GM18858 (cell line): ENCODE results near the gene VAPA.

Source experiments
- ATAC-seq: cut with Tn5 transposase; IDR thresholded peaks from one replicate; pipeline ENCODE4 v1.9.1; 2021; ENCODE audit not compliant: unreplicated experiment

The VAPA gene

DNA sequence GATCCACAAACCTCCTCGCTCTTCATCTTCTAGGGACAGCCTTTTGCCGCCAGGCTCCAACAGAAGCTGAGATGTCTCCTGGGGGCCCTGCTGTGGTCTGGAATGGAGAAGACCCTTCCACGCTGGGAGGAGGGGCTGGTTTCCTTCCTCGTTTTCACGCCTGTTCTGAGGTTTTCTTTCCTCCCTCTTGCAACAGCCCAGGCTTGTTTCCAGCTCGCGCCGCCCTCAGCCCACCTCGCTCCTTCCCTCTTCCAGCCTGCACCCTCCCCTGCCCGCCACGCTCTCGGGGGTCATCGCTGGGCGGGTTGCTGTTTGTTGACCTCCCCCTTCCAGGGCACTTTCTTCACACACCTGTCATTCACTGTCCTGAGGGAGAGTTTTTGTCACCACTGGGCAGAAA lies 55.4 kb downstream of the VAPA start:
- ATAC-seq, result no peak

DNA sequence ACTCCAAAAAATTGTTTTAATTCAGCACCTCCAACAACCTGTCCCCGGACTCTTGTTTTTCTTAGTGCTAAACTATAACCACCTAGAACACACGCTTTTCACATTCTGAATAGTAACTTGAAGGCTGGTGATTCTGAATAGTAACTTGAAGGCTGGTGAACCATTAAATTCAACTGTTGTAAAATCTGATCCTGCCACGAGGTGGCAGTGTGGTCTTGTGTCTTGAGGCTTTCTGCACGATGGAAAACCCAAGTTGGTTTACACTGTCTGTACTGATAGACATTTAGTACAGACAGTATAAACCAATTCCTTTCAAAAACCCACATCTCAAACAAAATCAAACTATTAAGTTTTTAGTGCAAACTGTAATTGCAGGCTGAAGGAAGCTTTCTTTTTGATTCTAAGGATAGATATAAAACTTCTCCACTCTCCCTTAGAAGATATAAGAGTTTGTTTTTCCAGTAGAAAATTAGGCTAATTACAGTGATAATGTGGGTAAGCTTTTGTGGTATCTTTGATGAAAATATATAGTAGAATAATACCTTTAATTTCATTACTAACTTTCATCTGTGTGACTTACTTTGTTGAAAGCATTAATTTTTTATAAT lies 57.6 kb downstream of the VAPA start:
- ATAC-seq, result no peak

DNA sequence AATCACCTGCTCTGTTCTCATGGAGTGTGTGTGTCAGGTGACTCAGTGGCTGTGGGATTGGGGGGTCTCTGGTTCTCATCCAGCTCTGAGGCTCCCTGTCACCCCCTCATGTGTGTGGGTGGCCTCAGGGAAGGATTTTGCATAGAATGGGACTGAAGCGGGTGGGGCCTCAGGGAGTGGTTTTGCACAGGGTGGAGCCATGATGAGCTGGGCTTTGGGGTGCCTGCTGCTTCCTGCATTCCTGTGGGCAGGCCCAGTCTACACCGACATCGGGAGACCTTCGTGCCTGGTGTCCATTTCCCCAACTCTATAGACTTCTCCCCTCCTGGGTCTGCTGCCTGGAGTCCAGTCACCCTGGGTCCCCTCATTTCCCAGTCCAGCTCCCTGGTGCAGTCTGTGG lies 59.7 kb downstream of the VAPA start:
- ATAC-seq, result no peak

DNA sequence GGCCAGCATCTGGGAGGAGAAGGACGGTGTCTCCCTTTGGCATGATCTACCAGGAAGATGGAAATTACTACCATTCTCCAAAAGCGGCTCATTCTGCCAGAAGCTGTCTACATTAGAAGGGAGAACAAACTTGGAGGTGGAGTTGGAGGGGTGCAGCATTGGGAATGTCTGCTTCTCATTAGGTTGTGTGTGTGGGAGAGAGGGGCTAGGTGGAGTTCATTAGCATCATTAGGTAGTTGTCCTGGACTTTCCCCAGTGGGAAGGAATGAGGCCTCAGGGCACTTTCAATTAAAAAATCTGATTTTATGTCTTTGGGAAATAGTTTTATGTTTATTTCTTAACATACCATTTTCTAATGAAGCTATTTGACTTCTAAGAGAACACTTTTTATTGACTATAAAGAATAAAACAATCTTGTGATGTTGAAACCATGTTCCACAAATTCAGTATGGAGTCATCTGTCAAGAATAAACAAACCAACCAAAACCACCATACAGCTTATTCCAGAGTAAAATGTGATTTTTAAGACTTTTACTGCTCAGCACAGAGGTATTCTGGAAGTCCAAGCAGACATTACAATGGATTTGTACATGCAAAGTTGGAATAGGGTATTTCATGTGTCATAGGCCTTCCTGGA lies 60.6 kb downstream of the VAPA start:
- ATAC-seq, result no peak

DNA sequence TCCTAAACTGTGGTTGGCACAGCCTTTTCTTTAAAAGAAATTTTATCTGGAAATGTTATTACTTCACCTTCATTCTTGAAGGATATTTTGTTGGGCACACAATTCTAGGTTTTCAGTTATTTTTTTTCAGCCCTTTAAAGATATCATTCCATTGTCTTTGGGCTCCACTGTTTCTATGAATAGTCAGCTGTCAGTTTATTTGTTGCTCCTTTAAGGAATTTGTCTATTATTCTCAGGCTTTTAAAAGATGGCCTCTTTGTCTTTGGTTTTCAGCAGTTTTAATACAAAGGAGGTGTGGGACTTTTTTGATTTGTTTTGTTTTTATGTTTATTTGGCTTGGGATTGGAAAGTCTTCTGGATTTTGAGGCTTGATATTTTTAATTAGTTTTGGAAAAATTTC lies 61.8 kb downstream of the VAPA start:
- ATAC-seq, result no peak

DNA sequence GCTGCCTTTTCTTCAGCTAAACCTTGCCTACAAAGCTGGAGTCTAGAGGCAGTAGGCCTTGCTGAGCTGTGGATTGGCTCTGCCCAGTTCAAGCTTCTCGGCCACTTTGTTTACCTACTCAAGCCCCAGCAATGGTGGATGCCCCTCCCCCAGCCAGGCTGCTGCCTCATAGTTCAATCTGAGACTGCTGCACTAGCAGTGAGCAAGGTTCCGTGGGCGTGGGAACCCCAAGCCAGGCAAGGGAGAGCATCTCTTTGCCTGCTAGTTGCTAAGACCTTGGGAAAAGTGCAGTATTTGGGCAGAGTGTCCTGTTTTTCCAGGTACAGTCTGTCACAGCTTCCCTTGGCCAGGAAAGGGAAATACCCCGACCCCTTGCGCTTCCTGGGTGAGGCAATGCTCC lies 68.9 kb downstream of the VAPA start:
- ATAC-seq, result no peak

DNA sequence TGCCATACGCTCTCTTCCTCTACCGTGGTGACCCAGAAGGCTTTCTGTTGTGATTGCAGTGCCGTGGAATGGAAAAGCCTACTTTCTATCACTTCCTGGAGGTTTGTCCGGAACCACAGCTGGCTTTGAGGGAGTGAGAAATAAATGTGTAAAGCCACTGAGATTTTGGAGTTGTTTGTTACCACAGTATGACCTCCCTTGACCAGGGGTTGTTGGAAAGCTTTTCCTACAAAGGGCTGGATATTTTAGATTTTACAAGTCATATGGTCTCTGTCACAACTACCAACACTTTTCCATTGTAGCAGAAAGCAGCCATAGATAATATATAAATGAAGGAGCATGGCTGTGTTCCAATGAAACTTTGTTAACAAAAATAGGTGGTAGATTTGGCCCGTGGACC lies 70.3 kb downstream of the VAPA start:
- no peak for ATAC-seq

DNA sequence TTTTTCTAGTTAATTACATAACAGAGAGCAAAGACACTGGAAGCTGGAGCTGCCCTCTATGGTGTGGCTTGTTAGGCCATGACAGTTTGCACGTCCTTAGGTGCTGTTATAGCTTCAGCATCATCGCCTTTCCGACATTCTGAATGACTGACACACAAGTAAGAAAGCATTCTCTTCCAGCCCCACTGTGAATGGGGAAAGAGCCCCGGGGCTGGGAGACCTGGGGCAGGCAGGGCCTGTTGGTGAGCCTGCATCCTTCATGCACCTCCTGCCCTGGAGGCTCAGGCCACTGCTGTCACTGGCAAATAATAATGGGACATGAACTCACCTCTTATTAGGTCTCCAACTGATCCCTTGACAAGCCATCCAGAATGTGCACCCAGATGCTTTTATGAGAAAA lies 71.8 kb downstream of the VAPA start:
- no peak for ATAC-seq

DNA sequence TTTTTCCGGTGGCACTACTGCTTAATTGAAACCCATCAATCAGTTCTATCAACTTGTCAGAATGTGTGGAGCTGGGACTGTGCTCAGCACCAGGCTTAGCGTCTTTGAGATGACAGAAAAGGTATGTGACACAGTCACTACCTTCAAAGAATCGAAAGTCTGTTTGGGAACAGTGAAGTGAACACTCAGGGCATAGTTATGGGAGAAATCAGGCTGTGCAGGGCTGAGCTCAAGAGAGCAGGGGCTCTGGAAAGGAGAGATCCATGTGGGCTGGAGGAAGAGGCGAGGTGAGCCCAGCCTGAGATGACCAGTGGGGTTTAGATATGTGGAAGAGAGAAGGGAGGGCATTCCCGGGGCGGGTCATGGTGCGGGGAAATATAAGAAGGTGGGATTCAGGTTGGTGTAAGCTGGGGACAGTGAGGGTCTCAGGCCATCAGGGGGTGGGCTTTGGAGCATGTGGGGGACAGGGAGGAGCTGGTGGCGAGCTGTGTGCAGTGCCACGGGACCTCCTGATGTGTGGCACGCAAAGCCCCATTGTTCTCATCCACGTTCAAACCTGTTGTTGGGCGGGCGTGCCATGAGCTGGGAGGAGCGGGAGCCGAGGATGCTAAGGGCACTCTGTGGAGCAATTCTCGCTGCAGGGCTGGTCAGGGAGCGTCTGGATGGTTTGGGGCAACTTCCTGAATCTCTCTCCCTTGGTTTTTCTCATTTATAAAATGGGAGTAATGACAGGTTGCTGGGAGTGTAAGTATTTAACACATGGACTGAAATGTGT lies 72.5 kb downstream of the VAPA start:
- ATAC-seq, result no peak

DNA sequence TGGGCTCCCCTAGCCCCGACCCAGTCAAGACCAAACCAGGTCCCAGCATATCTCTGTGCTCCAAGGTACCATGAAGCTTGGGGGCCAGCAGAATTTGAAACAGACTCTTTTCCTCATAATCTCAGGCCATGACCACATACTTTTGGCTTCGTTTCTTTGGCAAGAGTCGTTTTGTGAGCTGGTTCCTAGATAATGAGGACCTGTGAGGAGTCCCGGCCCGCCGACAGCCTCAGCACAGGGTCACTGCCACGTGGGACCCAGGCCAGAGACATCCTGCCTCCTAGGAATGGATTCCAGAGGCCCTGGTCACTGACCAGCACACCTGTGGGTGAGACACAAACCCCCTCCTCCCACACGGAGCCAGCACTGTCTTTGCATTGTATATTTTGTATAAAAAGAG lies 73.5 kb downstream of the VAPA start:
- no peak for ATAC-seq

DNA sequence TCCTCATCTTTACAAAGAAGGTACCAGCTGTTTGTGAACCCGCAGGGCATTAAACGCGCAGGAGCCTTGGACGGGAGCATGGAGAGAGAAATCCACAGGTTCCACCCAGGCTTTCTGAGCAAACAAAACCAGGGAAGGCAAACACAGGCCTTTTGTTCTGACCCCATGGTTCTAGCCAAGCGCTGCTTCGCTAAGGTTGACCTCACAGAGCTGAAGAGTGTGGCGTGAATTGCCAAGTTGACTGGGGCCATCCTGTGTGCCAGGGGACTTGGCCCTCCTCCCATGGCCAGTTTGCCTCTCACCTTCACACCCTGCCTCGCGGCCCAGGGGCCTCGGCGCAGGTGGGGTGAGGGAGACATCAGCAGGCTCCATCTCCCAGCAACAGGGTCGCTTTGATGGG lies 74.1 kb downstream of the VAPA start:
- ATAC-seq, result no peak

DNA sequence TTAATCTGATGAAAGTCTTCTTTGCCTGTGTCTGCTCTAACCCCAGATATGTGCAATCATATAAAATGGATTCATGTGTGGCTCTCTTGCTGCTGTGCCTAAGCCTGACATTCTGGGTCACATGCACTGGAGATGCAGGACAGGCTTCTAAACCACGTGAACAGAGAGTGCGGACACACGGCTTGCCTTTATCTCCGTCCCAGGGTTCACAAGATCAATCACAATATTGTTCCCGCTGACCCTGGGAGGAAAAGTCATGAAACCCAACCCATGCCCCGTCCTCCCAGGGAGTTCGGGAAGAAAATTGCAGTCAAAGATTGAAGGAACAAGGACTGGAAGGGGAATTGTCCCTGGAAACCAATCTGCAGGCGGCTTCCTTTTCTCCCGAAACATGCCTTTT lies 74.8 kb downstream of the VAPA start:
- no peak for ATAC-seq

DNA sequence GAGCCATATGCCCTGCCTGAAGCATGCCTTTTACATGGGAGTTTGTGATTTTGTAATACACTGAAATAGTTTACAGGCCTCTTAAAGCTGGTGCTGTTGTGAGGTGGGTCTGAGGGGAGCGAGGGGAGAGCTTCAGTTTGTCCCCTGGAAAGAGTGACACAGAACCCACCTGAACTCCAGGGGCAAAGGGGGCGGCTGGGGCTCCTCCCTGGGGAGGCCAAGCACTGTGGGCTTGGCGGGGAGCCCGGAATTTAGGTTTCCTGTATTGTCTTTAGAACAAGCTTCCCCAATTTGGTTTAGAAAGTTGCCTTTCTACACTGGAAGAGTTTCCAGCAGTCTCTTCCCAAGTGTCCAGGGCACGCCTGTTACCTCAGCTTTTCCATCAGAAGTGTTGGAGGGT lies 75.7 kb downstream of the VAPA start:
- ATAC-seq, result no peak

DNA sequence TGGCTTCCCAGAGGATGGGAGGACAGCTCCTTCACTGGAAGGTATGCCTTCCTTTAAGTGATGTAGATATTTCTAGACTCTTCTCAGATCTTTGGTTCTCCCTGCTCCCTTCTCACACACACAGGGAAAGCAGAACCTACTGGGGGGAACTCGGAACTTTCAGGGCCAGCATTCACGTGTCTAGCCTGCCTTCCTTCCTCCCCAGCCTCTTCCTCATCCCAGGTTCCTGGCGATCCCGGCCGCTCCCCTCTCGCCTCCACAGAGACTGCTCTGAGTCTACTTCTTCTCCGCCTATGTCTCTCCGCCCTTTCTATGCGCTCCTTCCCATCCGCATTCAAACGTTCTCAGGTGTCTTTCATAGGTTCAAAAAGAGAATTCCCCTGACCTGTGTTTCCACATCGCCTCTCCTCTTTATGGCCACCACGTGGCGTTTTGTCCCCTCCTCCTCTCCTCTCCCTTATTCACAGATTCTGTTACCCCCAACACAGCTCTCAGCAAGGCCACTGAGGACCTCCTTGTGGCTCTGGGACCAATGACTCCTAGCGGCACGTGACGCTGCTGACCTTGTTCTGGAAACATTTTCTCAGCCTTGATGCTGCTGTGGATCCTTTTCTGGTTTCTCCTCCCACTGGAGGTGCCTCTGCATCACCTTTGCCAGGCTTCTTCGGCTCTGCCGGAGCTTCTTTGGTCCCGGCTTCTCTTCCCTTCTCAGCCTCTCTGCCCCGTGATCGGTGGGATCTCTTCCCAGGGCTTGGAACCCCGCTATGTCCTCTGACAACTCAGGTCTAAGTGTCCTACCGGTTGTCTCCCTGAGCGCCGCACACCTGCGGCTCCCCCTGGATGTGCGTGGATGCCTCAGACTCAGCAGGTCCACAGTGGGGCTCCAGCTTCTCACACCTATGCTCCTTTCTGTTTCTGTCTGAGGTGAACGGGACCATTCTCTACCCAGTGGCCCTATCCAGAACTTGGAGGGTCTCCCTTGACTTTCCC lies 77.5 kb downstream of the VAPA start:
- no peak for ATAC-seq

DNA sequence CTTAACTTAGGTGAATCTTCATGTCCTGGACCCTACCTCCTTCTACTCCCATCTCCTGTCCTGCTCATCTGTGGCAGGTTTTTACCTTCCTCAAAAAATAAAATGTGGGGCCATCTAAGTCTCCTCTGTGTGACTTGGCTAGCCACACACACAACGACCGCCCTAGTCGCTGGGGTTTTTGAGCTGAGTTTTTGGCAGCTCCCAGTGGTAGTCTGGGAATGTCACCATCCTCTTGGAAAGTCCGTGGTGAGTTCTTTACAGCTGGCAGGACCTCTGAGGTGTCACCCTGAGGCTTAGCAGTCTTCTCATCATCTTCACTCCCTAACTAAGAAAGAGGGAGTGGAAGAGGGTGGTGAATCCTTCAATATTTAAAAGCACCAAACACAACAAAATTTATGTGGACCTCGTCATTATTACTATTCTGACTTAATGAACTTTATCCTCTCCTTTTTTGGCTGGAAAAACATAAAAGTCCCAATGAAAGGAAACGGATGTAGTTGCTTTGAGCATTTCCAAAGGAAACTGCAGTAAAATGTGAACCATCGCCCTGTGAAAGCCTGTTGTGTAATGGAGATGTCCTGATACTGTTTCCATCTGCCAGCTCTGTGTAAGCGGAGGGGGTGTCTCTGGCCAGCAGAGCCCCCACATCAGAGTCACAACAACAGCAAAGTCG lies 78.6 kb downstream of the VAPA start:
- no peak for ATAC-seq

DNA sequence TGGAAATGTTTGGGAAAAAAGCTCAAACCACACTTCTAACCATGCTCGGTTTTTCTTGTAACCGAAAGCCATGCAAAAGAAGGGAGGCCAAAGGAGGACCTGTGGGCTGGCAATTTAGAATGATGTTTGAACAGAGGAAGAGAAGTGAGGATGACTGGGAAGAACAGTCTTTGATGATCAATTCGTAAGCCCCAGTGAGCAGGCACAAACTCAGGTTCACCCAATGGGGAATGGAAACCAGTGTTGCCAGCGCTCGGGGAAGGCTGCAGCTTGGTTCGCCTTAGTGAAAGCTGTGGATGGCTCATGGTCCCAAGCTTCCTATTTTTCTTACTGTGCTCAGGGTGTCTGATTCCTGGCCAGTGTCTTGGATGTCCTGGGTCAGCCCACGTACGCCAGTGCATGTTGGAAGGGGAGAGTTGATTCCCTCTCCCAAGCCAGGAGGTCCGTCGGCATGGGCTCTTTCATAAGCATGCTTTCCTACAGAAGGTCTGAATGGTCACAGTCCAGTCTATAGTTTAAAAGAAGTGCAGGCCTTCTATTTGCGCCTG lies 79.2 kb downstream of the VAPA start:
- ATAC-seq, result no peak

DNA sequence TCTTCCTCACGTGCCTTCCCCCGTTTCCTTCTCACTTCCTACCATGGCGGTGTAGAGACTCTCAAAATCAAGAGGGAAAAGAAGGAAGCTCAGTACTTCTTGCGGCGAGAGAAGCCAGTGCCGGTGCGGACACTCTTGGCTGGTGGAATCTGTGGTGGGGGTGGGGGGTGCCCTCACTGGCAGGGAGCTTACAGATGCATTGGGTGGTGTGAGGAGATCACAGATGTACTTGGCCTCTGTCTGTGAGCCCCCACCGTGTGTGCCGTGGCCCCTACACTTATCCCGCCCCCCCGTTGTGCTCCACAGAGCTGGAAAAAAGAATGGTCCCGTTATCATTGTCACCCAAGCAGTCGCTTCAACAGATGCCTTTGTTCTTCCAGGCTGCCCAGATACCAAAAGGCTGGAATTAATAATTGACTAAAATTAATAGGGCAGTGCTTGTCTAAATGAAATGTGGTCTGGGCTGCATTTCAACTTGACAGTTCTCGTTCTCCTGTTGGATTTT lies 79.8 kb downstream of the VAPA start:
- no peak for ATAC-seq

DNA sequence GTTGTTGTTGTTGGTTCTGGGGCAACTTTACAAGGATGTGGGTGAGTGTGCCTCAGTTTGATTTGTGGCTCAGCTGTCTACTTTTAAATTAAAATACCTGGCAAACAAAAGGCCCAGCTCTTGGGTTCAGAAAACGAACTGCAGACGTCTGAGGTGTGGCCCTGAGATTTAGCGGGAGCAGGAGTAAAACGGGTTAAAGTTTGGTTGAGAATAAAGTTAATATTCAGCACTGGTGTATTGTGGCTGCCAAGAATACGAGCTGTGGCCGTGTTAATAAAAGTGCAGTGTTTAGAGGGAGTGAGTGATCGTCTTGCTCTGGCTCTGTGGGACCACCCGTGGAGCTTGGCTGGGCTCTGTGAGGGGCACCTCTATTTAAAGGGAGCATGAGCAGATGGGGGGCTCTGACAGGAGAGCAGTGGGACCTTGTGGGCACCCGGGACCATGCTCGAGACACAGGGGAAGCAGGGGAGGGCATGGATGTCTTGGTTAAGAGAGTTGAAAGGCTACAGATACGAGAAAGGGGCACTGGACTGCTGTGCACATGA lies 80.3 kb downstream of the VAPA start:
- no peak for ATAC-seq

DNA sequence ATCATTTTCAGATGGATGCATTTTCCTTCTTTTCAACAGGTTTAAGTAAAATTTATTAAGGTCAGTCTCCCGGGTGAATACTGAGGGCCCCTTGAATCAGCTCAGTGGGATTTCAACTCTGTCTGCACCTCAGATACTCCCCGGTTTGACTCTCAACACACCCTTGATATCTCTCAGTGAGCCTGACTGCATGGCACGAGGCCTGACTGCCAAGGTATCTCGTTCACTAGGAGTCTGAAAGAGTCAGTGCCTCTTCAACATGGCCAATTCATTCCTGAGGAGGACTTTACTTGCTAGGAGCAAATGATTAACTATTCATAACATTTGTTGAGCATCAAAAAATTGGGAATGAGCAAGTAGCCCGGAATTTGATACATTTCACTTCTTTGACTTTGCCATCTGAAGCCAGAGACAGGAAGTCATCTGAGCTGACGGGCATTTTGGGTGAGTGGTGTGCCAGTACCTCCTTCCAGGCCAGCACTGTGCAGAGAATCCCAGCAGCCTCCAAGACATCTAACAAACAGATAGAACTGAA lies 81.0 kb downstream of the VAPA start:
- no peak for ATAC-seq

DNA sequence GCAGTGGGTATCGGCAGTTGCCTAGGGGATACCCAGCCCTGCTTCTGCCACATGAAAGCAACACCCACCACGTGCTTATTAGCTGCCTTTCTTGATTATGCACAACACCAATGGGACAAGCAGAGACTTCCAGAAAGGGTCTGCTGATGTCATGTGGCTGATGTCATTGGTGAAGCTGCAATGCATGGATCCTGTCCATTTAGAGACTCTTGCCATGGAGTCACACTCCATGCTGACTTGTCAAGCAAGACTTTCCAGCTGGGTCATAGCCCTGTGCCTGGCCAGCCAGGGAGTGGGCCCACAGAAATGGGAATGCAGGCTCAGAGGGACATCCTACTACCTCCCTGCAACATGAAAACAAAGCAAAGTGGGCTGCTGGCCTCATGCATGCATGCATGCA lies 81.8 kb downstream of the VAPA start:
- ATAC-seq, result no peak
